GM10248 (cell line): ENCODE measurements around the gene SHISAL1.

Experiments used
- CTCF ChIA-PET: fragments of 300-600 bp; sonication (Branson Sonifier 250); formaldehyde crosslinking; extraction: SDS; loops from one replicate; lab custom pipeline; 2021; ENCODE audit warnings: antibody characterized with exemption; lab: Yijun Ruan, JAX
- POLR2A ChIA-PET: fragments of 350-650 bp; sonication (Branson Sonifier 250); formaldehyde crosslinking; extraction: SDS; loops from one replicate; lab custom pipeline; 2020; ENCODE audit warnings: antibody characterized with exemption; lab: Yijun Ruan, JAX
- DNase-seq: peaks from one replicate; pipeline ENCODE4 v3.0.0; 2012; ENCODE audit errors: extremely low spot score
- TF ChIP-seq, protein P1 (sequence below): IDR thresholded peaks from 2 replicates; pipeline ENCODE4 v1.5.1; 2012; ENCODE audit warnings: mild to moderate bottlenecking, low read depth; ENCODE audit errors: extremely low read depth, missing control alignments, control extremely low read depth

SHISAL1 gene

DNA sequence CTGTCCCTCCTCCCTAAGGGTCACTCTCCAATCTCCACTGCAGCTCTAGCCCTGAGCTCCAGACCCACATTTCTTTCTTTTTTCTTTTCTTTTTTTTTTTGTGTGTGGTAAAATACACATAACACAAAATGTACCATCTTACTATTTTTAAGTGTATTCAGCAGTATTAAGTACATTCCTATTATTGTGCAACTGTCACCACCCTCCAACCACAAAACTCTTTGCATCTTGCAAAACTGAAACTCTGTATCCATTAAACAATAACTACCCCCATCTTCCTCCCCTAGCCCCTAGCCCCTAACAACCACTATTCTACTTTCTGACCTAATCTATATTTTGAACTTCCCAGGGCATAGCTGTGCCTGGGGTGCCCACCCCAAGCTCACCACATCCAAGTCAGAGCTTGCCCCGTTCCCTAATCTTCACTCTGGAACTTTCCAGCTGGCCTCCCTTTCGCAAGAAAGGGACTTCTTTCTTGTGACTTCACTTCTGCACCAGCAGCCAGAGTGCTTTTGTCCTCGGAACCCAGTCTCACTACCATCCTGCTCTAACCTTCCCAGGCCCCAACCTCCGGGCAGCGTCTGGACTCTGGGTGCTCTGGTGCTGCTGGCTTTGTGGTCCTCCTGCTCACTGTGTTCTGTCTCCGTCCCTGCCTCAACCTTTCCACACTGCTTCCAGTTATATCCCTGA lies 101.3 kb downstream of the SHISAL1 start:
- POLR2A ChIA-PET, result no interaction called here

DNA sequence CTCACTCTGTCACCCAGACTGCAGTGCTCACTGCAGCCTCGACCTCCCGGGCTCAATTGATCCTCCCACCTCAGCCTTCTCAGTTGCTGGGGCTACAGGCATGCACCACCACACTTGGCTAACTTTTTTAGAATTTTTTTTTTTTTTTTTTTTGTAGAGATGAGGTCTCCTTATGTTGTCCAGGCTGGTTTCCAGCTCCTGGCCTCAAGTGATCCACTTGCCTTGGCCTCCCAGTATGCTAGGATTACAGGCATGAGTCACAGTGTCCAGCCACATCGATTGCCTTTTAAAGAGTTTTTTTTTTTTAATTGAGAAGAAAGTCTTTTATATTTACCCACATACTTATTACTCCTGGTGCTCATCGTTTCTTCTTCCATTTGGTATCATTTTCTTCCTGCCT lies 102.0 kb downstream of the SHISAL1 start:
- TF ChIP-seq, protein P1, sequence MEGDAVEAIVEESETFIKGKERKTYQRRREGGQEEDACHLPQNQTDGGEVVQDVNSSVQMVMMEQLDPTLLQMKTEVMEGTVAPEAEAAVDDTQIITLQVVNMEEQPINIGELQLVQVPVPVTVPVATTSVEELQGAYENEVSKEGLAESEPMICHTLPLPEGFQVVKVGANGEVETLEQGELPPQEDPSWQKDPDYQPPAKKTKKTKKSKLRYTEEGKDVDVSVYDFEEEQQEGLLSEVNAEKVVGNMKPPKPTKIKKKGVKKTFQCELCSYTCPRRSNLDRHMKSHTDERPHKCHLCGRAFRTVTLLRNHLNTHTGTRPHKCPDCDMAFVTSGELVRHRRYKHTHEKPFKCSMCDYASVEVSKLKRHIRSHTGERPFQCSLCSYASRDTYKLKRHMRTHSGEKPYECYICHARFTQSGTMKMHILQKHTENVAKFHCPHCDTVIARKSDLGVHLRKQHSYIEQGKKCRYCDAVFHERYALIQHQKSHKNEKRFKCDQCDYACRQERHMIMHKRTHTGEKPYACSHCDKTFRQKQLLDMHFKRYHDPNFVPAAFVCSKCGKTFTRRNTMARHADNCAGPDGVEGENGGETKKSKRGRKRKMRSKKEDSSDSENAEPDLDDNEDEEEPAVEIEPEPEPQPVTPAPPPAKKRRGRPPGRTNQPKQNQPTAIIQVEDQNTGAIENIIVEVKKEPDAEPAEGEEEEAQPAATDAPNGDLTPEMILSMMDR, result no peak
- ChIA-PET POLR2A (no interaction called here), CTCF (no interaction called here)
- DNase-seq, result no peak

More for the DNA sequence above, 101.3 kb downstream of the SHISAL1 start:
- CTCF ChIA-PET, result no interaction called here
- DNase-seq, result peak; percentile 11
- TF ChIP-seq, protein P1, result no peak

DNA sequence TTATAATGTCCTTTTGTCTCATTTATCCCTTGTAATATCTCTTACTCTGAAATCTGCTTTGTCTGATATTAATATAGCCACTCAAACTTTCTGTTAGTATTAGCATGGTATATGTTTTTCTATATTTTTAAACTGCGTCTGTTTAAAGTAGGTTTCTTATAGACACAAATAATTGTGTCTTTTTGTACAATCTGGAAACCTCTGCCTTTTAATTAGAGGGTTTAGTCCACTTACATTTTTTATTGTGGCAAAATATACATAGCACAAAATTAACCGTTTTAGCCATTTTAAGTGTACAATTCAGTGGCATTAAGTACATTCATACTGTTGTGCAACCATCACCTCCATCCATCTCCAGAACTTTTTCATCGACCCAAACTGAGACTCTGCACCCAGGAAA lies 103.4 kb downstream of the SHISAL1 start:
- TF ChIP-seq, protein P1, result no peak
- ChIA-PET CTCF (no interaction called here), POLR2A (no interaction called here)

DNA sequence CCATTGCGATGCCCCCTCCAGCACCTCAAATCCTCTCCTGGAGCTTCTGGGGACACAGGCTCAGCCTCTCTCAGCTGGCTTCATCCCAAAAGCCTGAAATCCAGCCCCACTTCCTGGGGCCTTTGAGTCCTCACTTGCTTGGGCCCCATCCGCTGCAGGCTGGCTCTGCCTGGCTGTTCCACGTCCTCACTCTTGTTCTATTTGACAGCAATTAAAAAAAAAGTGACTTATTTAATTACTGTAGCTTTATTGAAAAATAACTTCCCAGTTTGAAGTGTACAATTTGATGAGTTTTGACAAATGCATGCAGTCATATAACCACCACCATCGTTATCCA lies 104.8 kb downstream of the SHISAL1 start:
- ChIA-PET CTCF (no interaction called here), POLR2A (no interaction called here)
- TF ChIP-seq, protein P1, result no peak
- no peak for DNase-seq

More for the DNA sequence above, 103.4 kb downstream of the SHISAL1 start:
- no peak for DNase-seq

DNA sequence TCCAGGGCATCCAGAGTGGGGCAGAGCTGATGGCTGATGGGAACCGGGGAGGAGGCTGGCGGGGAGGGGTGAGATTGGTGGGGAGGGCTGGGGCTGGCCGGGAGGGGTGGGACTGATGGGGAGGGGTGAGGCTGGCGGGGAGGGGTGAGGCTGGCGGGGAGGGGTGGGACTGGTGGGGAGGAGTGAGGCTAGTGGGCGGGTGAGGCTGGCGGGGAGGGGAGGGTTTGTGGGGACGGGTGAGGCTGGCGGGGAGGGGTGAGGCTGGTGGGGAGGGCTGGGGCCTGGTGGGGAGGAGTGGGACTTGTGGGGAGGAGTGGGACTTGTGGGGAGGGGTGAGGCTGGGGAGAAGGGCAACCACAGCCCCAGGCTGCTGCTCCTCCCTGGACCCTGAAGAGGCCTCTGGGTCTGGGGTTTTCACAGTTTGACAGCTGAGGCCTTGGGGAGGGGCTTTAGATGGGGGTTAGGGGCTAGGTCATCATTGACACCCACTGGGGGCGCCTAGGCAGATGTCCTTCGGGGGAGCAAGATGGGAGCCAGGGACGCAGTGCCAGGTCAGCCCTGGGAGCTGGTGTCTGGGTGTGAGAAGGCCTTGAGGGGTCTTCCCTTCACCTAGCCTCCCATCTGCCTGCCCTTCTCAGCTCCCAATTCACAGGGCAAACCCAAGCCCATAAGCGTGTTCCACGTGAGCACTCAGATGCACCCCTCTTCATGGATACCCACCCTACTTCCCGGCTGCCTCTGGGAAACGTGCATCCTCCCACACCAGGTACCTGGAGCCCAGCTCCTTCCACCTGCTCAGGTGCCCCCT lies 105.4 kb downstream of the SHISAL1 start:
- DNase-seq, result no peak
- TF ChIP-seq, protein P1, result no peak
- ChIA-PET POLR2A (no interaction called here), CTCF (no interaction called here)

DNA sequence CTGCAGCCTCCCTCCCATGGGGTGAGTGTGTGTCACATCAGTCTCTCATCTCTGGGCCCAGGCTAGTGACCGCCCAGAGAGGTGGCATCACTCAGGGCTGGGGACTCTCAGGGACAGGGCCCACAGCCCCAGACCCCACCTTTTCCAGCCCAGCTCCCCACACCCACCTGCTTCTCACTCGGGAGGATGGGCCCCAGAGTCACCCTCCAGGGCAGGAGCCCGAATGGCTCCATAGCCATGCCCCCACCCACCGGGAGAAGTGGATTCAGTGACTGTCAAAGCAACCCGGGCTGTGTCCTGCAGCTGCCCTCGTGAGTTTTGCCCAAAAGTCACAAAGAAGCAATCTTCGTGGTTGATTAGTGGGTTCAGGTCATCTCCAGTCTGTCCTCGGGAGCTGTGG lies 106.1 kb downstream of the SHISAL1 start:
- POLR2A ChIA-PET, result no interaction called here
- TF ChIP-seq, protein P1, result no peak
- CTCF ChIA-PET, result no interaction called here

More for the DNA sequence above, 106.1 kb downstream of the SHISAL1 start:
- DNase-seq, result no peak
